ENCODE data around the gene SMIM8. TPM values are rescaled to one million over a fixed set of nuclear protein-coding genes. Genes with fewer than 3 reads are reported as not detected.

The SMIM8 gene
- polyA plus RNA-seq, 1 donor from 2014 or later: 30.6 TPM

GRCh38 chr6:87384449-87384848 lies 62.1 kb downstream of the SMIM8 start:
- Histone ChIP-seq H3K9me3 (ENCODE audit: low read length) (no peaks in the 10 kb centered on the region), H4K20me1 (ENCODE audit: insufficient read depth) (no peaks in the 10 kb centered on the region), H3K27ac (ENCODE audit: low read length) (no peak overlapping the region), H3K9me2 (ENCODE audit: insufficient read depth, low read length) (no peaks in the 10 kb centered on the region), H3K27me3 (ENCODE audit: insufficient read depth, low read depth, low read length) (no peaks in the 10 kb centered on the region), H3K79me2 (replicated peaks; ENCODE audit: insufficient read depth, low read length) (no peaks in the 10 kb centered on the region), H2AFZ (ENCODE audit: low read depth, low read length) (no peak overlapping the region), H3K4me3 (ENCODE audit: low read length) (no peak overlapping the region), H3F3A (ENCODE audit: insufficient read depth, low read length, poor library complexity, severe bottlenecking) (no peaks in the 10 kb centered on the region), H3K9ac (ENCODE audit: low read length) (no peak overlapping the region), H3K36me3 (ENCODE audit: insufficient read depth, low read length) (no peaks in the 10 kb centered on the region), H3K4me2 (ENCODE audit: low read length) (no peak overlapping the region)
- TF ChIP-seq EZH2 (IDR thresholded peaks at IDR 0.05; ENCODE audit: borderline replicate concordance, insufficient read depth, low read length, poor library complexity, severe bottlenecking) (no peak), TAF1 (IDR thresholded peaks at IDR 0.05; ENCODE audit: low read depth) (no peak), EP300 (conservative IDR thresholded peaks at IDR 0.05; ENCODE audit: poor library complexity, severe bottlenecking) (no peak), MXI1 (conservative IDR thresholded peaks at IDR 0.05; ENCODE audit: poor library complexity, severe bottlenecking) (no peak), RAD21 (conservative IDR thresholded peaks at IDR 0.05) (no peak), REST (IDR thresholded peaks at IDR 0.05; ENCODE audit: borderline replicate concordance) (no peak), SMC3 (conservative IDR thresholded peaks at IDR 0.05; ENCODE audit: poor library complexity) (no peak), POLR2AphosphoS5 (IDR thresholded peaks at IDR 0.05) (no peak), CTCF (IDR thresholded peaks at IDR 0.05; ENCODE audit: poor library complexity, severe bottlenecking) (no peak)

GRCh38 chr6:87391334-87391733 lies 68.9 kb downstream of the SMIM8 start:
- TF ChIP-seq MXI1 (conservative IDR thresholded peaks at IDR 0.05; ENCODE audit: poor library complexity, severe bottlenecking): no peak
- no peak for TF ChIP-seq REST (IDR thresholded peaks at IDR 0.05; ENCODE audit: borderline replicate concordance)
- no peak for TF ChIP-seq EZH2 (IDR thresholded peaks at IDR 0.05; ENCODE audit: borderline replicate concordance, insufficient read depth, low read length, poor library complexity, severe bottlenecking)
- TF ChIP-seq POLR2AphosphoS5 (IDR thresholded peaks at IDR 0.05): no peak
- TF ChIP-seq EP300 (conservative IDR thresholded peaks at IDR 0.05; ENCODE audit: poor library complexity, severe bottlenecking): no peak
- Histone ChIP-seq H3K9ac (ENCODE audit: low read length) (no peak overlapping the region), H3K4me3 (ENCODE audit: low read length) (no peak overlapping the region), H3K9me2 (ENCODE audit: insufficient read depth, low read length) (no peaks in the 10 kb centered on the region), H3K27ac (ENCODE audit: low read length) (no peak overlapping the region), H4K20me1 (ENCODE audit: insufficient read depth) (no peaks in the 10 kb centered on the region), H3F3A (ENCODE audit: insufficient read depth, low read length, poor library complexity, severe bottlenecking) (no peaks in the 10 kb centered on the region), H3K79me2 (replicated peaks; ENCODE audit: insufficient read depth, low read length) (no peaks in the 10 kb centered on the region), H3K36me3 (ENCODE audit: insufficient read depth, low read length) (no peaks in the 10 kb centered on the region), H3K9me3 (ENCODE audit: low read length) (no peaks in the 10 kb centered on the region), H2AFZ (ENCODE audit: low read depth, low read length) (no peak overlapping the region), H3K27me3 (ENCODE audit: insufficient read depth, low read depth, low read length) (no peaks in the 10 kb centered on the region), H3K4me2 (ENCODE audit: low read length) (no peak overlapping the region)

Other genes with a start within 250 kb of the SMIM8 start
- gene CGA, start 227.5 kb upstream of the SMIM8 start, polyA plus RNA-seq: not detected in 2 replicates
- 27.9 and 29.8 TPM in 2 replicates for gene ZNF292, start 167.0 kb upstream of the SMIM8 start, polyA plus RNA-seq
- not detected in 2 replicates for gene GJB7, start 6.7 kb downstream of the SMIM8 start, polyA plus RNA-seq
- gene C6orf163, start 22.2 kb downstream of the SMIM8 start, polyA plus RNA-seq: 1.8 and 3.4 TPM in 2 replicates
- 5.7 and 6.6 TPM in 2 replicates for gene CFAP206, start 85.4 kb downstream of the SMIM8 start, polyA plus RNA-seq
- 63.0 and 76.1 TPM in 2 replicates for gene SLC35A1, start 150.4 kb downstream of the SMIM8 start, polyA plus RNA-seq

Measured in neural cell (in vitro differentiated cells).